B cell (primary cell): ENCODE data around the gene NEUROG1. TPM values are rescaled to one million over a fixed set of nuclear protein-coding genes. Genes with fewer than 3 reads are reported as not detected.

Source experiments
- ATAC-seq: fragments of 200-7000 bp; cut with Tn5 transposase; one replicate; pipeline ENCODE4 v1.10.0; 2021; ENCODE audit warnings: low read depth, mild to moderate bottlenecking, moderate number of reproducible peaks, moderate library complexity
- CTCF ChIA-PET: fragments of 350-600 bp; sonication (Branson Sonifier 250); formaldehyde crosslinking; loops from one replicate; lab custom pipeline; 2021; ENCODE audit warnings: antibody characterized with exemption, inconsistent platforms; lab: Charles Lee
- POLR2A ChIA-PET: fragments of 350-600 bp; sonication (Branson Sonifier 250); formaldehyde crosslinking; loops from one replicate; lab custom pipeline; 2021; ENCODE audit warnings: antibody characterized with exemption; lab: Charles Lee
- DNase-seq: peaks from one replicate; pipeline ENCODE4 v3.0.0; 2013
- H2AFZ ChIP-seq: 2 replicates; pipeline ENCODE4 v1.6.1; 2012; ENCODE audit warnings: mild to moderate bottlenecking, low read depth, low read length; ENCODE audit not compliant: insufficient read depth, poor library complexity, severe bottlenecking
- H3K27ac ChIP-seq, 2 donors: 1 replicate in 1 of 2; 2 replicates in 1 of 2; pipeline ENCODE4 v1.5.1; 2012 to 2013; ENCODE audit warnings: low read length in 2 of 2, mild to moderate bottlenecking in 2 of 2, moderate library complexity in 1 of 2
- H3K27me3 ChIP-seq, 4 experiments: fragments of 200-600 bp in 1 of 4; sonication (generic) in 1 of 4; replicated peaks in 1 of 4; 1 replicate in 2 of 4; 2 replicates in 2 of 4; pipeline versions ENCODE4 v1.6.1 to v1.7.0; 2013 to 2016; ENCODE audit warnings: low read length in 3 of 4, mild to moderate bottlenecking in 2 of 4, mixed read lengths in 1 of 4, moderate library complexity in 1 of 4; ENCODE audit not compliant: insufficient read depth in 4 of 4, control insufficient read depth in 3 of 4; ENCODE audit errors: control extremely low read depth in 1 of 4
- H3K36me3 ChIP-seq, 2 experiments: replicated peaks in 1 of 2; 1 replicate in 1 of 2; 2 replicates in 1 of 2; pipeline versions ENCODE4 v1.6.1 to v1.7.1; 2013; ENCODE audit warnings: low read length in 1 of 2; ENCODE audit not compliant: insufficient read depth in 2 of 2, control insufficient read depth in 1 of 2; ENCODE audit errors: control extremely low read depth in 1 of 2, extremely low read depth in 1 of 2
- H3K4me1 ChIP-seq, 2 donors: fragments of 200-600 bp in 1 of 2; sonication (generic) in 1 of 2; 1 replicate in 1 of 2; 2 replicates in 1 of 2; pipeline versions ENCODE4 v1.5.1 to v1.6.1; 2013 to 2017; ENCODE audit warnings: low read length in 2 of 2; ENCODE audit not compliant: control insufficient read depth in 2 of 2, insufficient read depth in 2 of 2
- H3K4me2 ChIP-seq: replicated peaks from 2 replicates; pipeline ENCODE3; 2012; ENCODE audit warnings: mild to moderate bottlenecking, low read depth, low read length; ENCODE audit not compliant: poor library complexity, severe bottlenecking
- H3K4me3 ChIP-seq, 5 experiments: fragments of 200-600 bp in 1 of 5; sonication (generic) in 1 of 5; 1 replicate in 3 of 5; 2 replicates in 2 of 5; pipeline versions ENCODE4 v1.5.1 to v1.7.0; 2011 to 2016; ENCODE audit warnings: low read length in 4 of 5, mild to moderate bottlenecking in 4 of 5, low read depth in 2 of 5, control low read depth in 1 of 5, moderate library complexity in 1 of 5; ENCODE audit not compliant: insufficient read depth in 1 of 5; ENCODE audit errors: control extremely low read depth in 1 of 5, extremely low read depth in 1 of 5
- H3K79me2 ChIP-seq: fragments of 200-600 bp; sonication (generic); one replicate; pipeline ENCODE4 v1.6.0; 2016; ENCODE audit warnings: low read length; ENCODE audit not compliant: control insufficient read depth, insufficient read depth
- H3K9ac ChIP-seq: fragments of 200-600 bp; sonication (generic); 2 replicates; pipeline ENCODE4 v1.6.1; 2017; ENCODE audit warnings: mild to moderate bottlenecking, low read length, moderate library complexity
- H3K9me3 ChIP-seq, 3 donors: one replicate each; pipeline versions ENCODE4 v1.6.1 to v1.7.1; 2013; ENCODE audit warnings: low read length in 2 of 3; ENCODE audit not compliant: control insufficient read depth in 2 of 3, insufficient read depth in 1 of 3; ENCODE audit errors: control extremely low read depth in 1 of 3
- H4K20me1 ChIP-seq: 2 replicates; pipeline ENCODE4 v1.6.0; 2012; ENCODE audit warnings: mild to moderate bottlenecking, low read length; ENCODE audit not compliant: insufficient read depth, control insufficient read depth, poor library complexity, severe bottlenecking
- H3K27ac Mint-ChIP-seq: one replicate; pipeline ENCODE4 v1.8.0; 2021; ENCODE audit warnings: mixed read lengths
- H3K27me3 Mint-ChIP-seq: one replicate; pipeline ENCODE4 v1.8.0; 2021; ENCODE audit warnings: mixed read lengths
- H3K4me1 Mint-ChIP-seq: one replicate; pipeline ENCODE4 v1.8.0; 2021; ENCODE audit warnings: mixed read lengths
- H3K4me3 Mint-ChIP-seq: one replicate; pipeline ENCODE4 v1.8.0; 2021; ENCODE audit warnings: mixed read lengths
- H3K9me3 Mint-ChIP-seq: one replicate; pipeline ENCODE4 v1.8.0; 2022; ENCODE audit warnings: mixed read lengths; ENCODE audit not compliant: insufficient read depth
- EZH2 ChIP-seq: IDR thresholded peaks from 2 replicates; pipeline ENCODE4 v1.6.1; 2012; ENCODE audit warnings: borderline replicate concordance, low read depth, mild to moderate bottlenecking, moderate library complexity, low read length; ENCODE audit not compliant: insufficient read depth, poor library complexity, severe bottlenecking
- WGBS: methylation state at CpG from one replicate; pipeline ENCODE4 v1.1.5; 2013; ENCODE audit warnings: missing lambda C conversion rate; ENCODE audit not compliant: insufficient coverage; 5-methylcytosine and 5-hydroxymethylcytosine counted together
- intact Hi-C: fragments of 100-400 bp; cut with micrococcal nuclease; formaldehyde crosslinking; loops from one replicate; pipeline ENCODE4 v1.10.0; 2022
- polyA plus RNA-seq: library from polyadenylated mRNA; depleted of rRNA; stranded (reverse); fragments of >200 nt; gene quantifications from 2 replicates; pipeline ENCODE4 v1.2.3, GENCODE V29; 2012
- total RNA-seq, 2 donors: library from RNA; stranded (reverse); fragments of 120-200 nt in 1 of 2; gene quantifications; 1 replicate in 1 of 2; 2 replicates in 1 of 2; pipeline versions ENCODE4 v1.2.3 to v1.2.4, GENCODE V29; 2013 to 2022
- TF ChIP-seq, protein P1 (sequence below): fragments of 200-600 bp; IDR thresholded peaks from one replicate; pipeline ENCODE4 v1.8.0; 2022; ENCODE audit warnings: antibody characterized with exemption, mild to moderate bottlenecking

The NEUROG1 gene
- total and polyA plus RNA-seq, 2 donors (not counting 1 experiment from before 2014, with no cell fraction given), result not detected

- H3K27ac Mint-ChIP-seq, result no peak overlapping the region
Observed at GRCh38 chr5:135504376-135504775, 31.4 kb downstream of the NEUROG1 start.

DNA sequence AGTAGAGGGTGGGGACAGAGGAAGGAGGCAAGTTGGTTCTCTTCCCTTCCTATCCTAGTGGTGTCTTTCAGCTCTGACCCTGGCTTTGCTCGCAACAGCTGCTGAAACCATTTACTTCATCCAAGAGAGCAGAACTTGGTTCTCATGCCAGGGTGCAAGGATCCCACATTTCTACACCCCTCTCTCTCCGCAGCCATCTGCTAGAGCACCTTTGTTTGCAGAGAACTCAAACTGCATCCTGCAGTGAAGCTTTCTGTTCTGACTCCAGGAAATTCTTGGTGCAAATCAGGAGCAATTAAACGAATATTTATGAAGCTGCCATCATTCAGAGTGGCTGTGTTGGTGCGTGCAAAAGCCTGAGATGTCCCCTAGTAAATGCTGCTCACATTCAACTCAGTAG, 31.9 kb downstream of the NEUROG1 start:
- H3K9me3 ChIP-seq, result no peaks in the 10 kb centered on the region
- peaks cover 40% of the 10 kb centered on the region for H3K27me3 Mint-ChIP-seq
- WGBS, result 95% methylated on average over 2 of the region's 4 CpGs
- no peaks in the 10 kb centered on the region for H3K36me3 ChIP-seq
- H3K4me3 ChIP-seq, result no peak overlapping the region
- H3K4me2 ChIP-seq, result no peak overlapping the region
- intact Hi-C loops, result no loop called here
- H3K9ac ChIP-seq, result no peak overlapping the region
- TF ChIP-seq, protein P1, sequence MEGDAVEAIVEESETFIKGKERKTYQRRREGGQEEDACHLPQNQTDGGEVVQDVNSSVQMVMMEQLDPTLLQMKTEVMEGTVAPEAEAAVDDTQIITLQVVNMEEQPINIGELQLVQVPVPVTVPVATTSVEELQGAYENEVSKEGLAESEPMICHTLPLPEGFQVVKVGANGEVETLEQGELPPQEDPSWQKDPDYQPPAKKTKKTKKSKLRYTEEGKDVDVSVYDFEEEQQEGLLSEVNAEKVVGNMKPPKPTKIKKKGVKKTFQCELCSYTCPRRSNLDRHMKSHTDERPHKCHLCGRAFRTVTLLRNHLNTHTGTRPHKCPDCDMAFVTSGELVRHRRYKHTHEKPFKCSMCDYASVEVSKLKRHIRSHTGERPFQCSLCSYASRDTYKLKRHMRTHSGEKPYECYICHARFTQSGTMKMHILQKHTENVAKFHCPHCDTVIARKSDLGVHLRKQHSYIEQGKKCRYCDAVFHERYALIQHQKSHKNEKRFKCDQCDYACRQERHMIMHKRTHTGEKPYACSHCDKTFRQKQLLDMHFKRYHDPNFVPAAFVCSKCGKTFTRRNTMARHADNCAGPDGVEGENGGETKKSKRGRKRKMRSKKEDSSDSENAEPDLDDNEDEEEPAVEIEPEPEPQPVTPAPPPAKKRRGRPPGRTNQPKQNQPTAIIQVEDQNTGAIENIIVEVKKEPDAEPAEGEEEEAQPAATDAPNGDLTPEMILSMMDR, result no peak
- TF ChIP-seq EZH2, result no peak
- ChIA-PET CTCF (no interaction called here), POLR2A (no interaction called here)
- no peak overlapping the region for H2AFZ ChIP-seq
- no peaks in the 10 kb centered on the region for H3K9me3 Mint-ChIP-seq
- H3K27me3 ChIP-seq, result peaks cover 0 to 21% (median 5%) of the 10 kb centered on the region in 4 experiments
- ATAC-seq (no peak), DNase-seq (no peak)
- H4K20me1 ChIP-seq, result no peaks in the 10 kb centered on the region
- H3K4me3 Mint-ChIP-seq, result no peak overlapping the region
- H3K4me1 Mint-ChIP-seq, result peaks cover 2% of the 10 kb centered on the region
- H3K79me2 ChIP-seq, result no peaks in the 10 kb centered on the region
- no peak overlapping the region for H3K27ac ChIP-seq
- H3K4me1 ChIP-seq, result no peaks in the 10 kb centered on the region
- no peak overlapping the region for H3K27ac Mint-ChIP-seq

More at GRCh38 chr5:135504376-135504775, 31.4 kb downstream of the NEUROG1 start:
- Histone ChIP-seq H3K79me2 (no peaks in the 10 kb centered on the region), H3K27ac (no peak overlapping the region), H3K36me3 (no peaks in the 10 kb centered on the region), H3K4me3 (no peak overlapping the region), H3K9ac (no peak overlapping the region), H3K27me3 (peaks cover 0 to 21% (median 5%) of the 10 kb centered on the region in 4 experiments), H4K20me1 (no peaks in the 10 kb centered on the region), H3K4me1 (no peaks in the 10 kb centered on the region), H3K4me2 (no peak overlapping the region), H3K9me3 (no peaks in the 10 kb centered on the region), H2AFZ (no peak overlapping the region)
- ChIA-PET CTCF (no interaction called here), POLR2A (no interaction called here)
- TF ChIP-seq, protein P1, result no peak
- no peak for TF ChIP-seq EZH2
- H3K4me3 Mint-ChIP-seq, result no peak overlapping the region
- ATAC-seq (no peak), DNase-seq (no peak)
- 87% methylated on average over 3 of the region's 3 CpGs for WGBS
- peaks cover 2% of the 10 kb centered on the region for H3K4me1 Mint-ChIP-seq
- H3K9me3 Mint-ChIP-seq, result no peaks in the 10 kb centered on the region
- intact Hi-C loops, result no loop called here
- H3K27me3 Mint-ChIP-seq, result peaks cover 44% of the 10 kb centered on the region
